K562 (cell line): ENCODE results near the gene BAHD1. TPM values are rescaled to one million over a fixed set of nuclear protein-coding genes. Genes with fewer than 3 reads are reported as not detected.

Experiments used
- ARID2 ChIP-seq: fragments of 450-650 bp; IDR thresholded peaks from 2 replicates; pipeline ENCODE4 v1.6.1; 2017; ENCODE audit warnings: antibody characterized with exemption, mild to moderate bottlenecking
- CBX1 ChIP-seq: sonication (generic); IDR thresholded peaks from 2 replicates; pipeline ENCODE4 v1.6.1; 2016; ENCODE audit warnings: antibody characterized with exemption, low read depth, mild to moderate bottlenecking
- CREB1 ChIP-seq, 2 experiments: sonication (generic) in 1 of 2; formaldehyde crosslinking in 1 of 2; IDR thresholded peaks; 2 replicates each; pipeline versions ENCODE4 v1.6.1 to v1.8.0; 2012 to 2022; ENCODE audit warnings: inconsistent platforms in 1 of 2, mild to moderate bottlenecking in 1 of 2, missing genetic modification reagents in 1 of 2, moderate library complexity in 1 of 2
- FOXA3 ChIP-seq, 2 experiments: fragments of 450-650 bp in 1 of 2; sonication (generic) in 1 of 2; formaldehyde crosslinking; IDR thresholded peaks in 1 of 2; conservative IDR thresholded peaks in 1 of 2; 2 replicates each; pipeline versions ENCODE4 v1.4.0 to v1.8.0; 2020 to 2022; ENCODE audit warnings: mild to moderate bottlenecking in 2 of 2, missing genetic modification reagents in 1 of 2
- JUND ChIP-seq, 2 experiments: IDR thresholded peaks; 2 replicates in 1 of 2; 3 replicates in 1 of 2; pipeline ENCODE4 v1.6.1; 2011; ENCODE audit warnings: borderline replicate concordance in 2 of 2, low read depth in 2 of 2, low read length in 2 of 2, improper control_type of control experiment in 1 of 2, missing biosample characterization in 1 of 2, missing genetic modification characterization in 1 of 2, missing genetic modification reagents in 1 of 2
- KDM1A ChIP-seq, 2 experiments: fragments of 450-650 bp; IDR thresholded peaks; 2 replicates each; pipeline ENCODE4 v1.6.1; 2016; ENCODE audit warnings: mild to moderate bottlenecking in 2 of 2
- MEIS2 ChIP-seq: fragments of 450-650 bp; IDR thresholded peaks from 2 replicates; pipeline ENCODE4 v1.6.1; 2014; ENCODE audit warnings: mild to moderate bottlenecking; ENCODE audit not compliant: partially characterized antibody
- MTF1 ChIP-seq: fragments of 250-450 bp; sonication (Bioruptor Pico); IDR thresholded peaks from 2 replicates; pipeline ENCODE4 v1.9.0; 2021; ENCODE audit warnings: moderate library complexity, mild to moderate bottlenecking, inconsistent platforms, borderline replicate concordance
- PHB ChIP-seq: fragments of 250-450 bp; sonication (Bioruptor Pico); IDR thresholded peaks from 2 replicates; pipeline ENCODE4 v1.5.0; 2021
- SREBF1 ChIP-seq: fragments of 150-350 bp; IDR thresholded peaks from 2 replicates; pipeline ENCODE4 v1.6.1; 2014; ENCODE audit warnings: antibody characterized with exemption, low read depth, low read length, borderline replicate concordance
- VEZF1 ChIP-seq: fragments of 200-800 bp; sonication (Bioruptor generic); IDR thresholded peaks from 2 replicates; pipeline ENCODE4 v1.6.1; 2017; ENCODE audit warnings: missing genetic modification characterization, missing compliant biosample characterization
- polyA plus RNA-seq, 8 experiments: library from polyadenylated mRNA; depleted of rRNA in 4 of 8; stranded (reverse) in 5 of 8; unstranded in 3 of 8; fragments of >200 nt; fragmentation: Nextera tagmentation in 2 of 8; fragmentation: Illumina TruSeq in 1 of 8; extraction: Ambion mirVana in 2 of 8; extraction: Trizol in 1 of 8; gene quantifications; 2 replicates each; pipeline versions ENCODE4 v1.2.1 to v1.2.3, GENCODE V29; 2011 to 2014; ENCODE audit warnings: inconsistent platforms in 1 of 8, missing spikeins in 1 of 8
- total RNA-seq, 7 experiments: library from RNA; depleted of rRNA in 6 of 7; stranded (reverse); fragments of >200 nt in 6 of 7; fragmentation: Illumina TruSeq in 2 of 7; extraction: Trizol in 2 of 7; gene quantifications; 2 replicates each; pipeline versions ENCODE4 v1.2.1 to v1.2.3, GENCODE V29; 2011 to 2021; ENCODE audit warnings: low replicate concordance in 1 of 7
- TF ChIP-seq, protein P1 (sequence below), 2 experiments: fragments of 450-650 bp; formaldehyde crosslinking in 1 of 2; IDR thresholded peaks; 2 replicates each; pipeline versions ENCODE4 v1.4.0 to v1.6.1; 2014 to 2020; ENCODE audit warnings: mild to moderate bottlenecking in 2 of 2, borderline replicate concordance in 1 of 2, low read depth in 1 of 2
- TF ChIP-seq, protein P2 (sequence below): fragments of 450-650 bp; IDR thresholded peaks from 2 replicates; pipeline ENCODE4 v1.6.1; 2016; ENCODE audit warnings: missing biosample characterization, missing genetic modification characterization

The BAHD1 gene
- total and polyA plus RNA-seq, 9 of the 15 experiments (the other 6 are each of a cell fraction or from before 2014, with no cell fraction given) = 0.55 to 38.5 (median 11.5) TPM

DNA sequence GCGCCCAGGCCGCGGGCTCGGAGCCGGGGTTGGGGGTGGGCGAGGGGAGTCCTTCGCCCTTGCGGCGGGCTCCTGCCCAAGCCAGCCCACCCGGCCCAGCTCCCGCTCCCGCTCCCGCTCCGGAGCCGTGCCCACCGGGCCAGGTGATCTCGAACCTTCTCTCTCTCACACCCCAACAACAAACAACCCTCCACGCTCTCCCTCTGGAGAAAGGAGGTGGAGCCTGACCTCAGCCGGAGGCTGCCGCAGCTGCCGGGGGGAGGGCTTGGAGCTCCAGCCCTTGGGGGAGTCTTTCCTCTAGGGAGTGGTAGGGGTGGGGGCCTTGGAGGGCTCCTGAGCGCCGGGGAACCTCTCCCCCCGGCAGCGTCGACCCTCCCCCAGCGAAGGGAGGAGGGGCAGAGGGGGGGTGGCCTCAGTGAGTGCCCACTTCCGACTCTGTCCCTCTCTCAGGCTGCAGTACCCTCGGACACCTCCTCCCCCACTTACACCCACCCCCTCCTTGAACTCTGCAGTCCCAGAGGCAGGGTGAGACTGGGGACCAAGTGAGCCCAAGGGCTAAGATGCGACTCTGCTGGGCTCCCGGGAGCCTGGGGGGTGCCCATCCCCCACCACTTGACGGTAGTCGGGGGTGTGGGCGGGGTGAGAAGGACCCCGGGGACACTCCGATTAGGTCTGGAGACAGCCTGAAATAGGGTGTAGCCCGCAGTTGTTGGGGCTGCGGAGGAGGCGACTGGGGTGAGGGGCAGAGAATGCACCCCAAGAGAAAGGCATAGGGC is 4.4 kb upstream of the BAHD1 start (continued):
- TF ChIP-seq MTF1 (CRISPR knock-in tag) (no peak), ARID2 (no peak), KDM1A (IDR thresholded peaks at IDR 0.05) (peak in 1 of 2 experiments; percentile 95; a peak in 2 of 4 replicates), MEIS2 (no peak), JUND (IDR thresholded peaks at IDR 0.05; ENCODE audit: borderline replicate concordance, low read depth, low read length) (no peak), JUND (tag; IDR thresholded peaks at IDR 0.05; ENCODE audit: borderline replicate concordance, low read depth, low read length) (no peak), CBX1 (no peak), SREBF1 (no peak), VEZF1 (peak; percentile 71), PHB (CRISPR knock-in tag) (no peak), FOXA3 (CRISPR knock-in tag; conservative IDR thresholded peaks at IDR 0.05 in 1 of 2, IDR thresholded peaks at IDR 0.05 in 1 of 2) (no peak), CREB1 (IDR thresholded peaks at IDR 0.05) (no peak), CREB1 (CRISPR knock-in tag; IDR thresholded peaks at IDR 0.05) (no peak)
- TF ChIP-seq, protein P1, sequence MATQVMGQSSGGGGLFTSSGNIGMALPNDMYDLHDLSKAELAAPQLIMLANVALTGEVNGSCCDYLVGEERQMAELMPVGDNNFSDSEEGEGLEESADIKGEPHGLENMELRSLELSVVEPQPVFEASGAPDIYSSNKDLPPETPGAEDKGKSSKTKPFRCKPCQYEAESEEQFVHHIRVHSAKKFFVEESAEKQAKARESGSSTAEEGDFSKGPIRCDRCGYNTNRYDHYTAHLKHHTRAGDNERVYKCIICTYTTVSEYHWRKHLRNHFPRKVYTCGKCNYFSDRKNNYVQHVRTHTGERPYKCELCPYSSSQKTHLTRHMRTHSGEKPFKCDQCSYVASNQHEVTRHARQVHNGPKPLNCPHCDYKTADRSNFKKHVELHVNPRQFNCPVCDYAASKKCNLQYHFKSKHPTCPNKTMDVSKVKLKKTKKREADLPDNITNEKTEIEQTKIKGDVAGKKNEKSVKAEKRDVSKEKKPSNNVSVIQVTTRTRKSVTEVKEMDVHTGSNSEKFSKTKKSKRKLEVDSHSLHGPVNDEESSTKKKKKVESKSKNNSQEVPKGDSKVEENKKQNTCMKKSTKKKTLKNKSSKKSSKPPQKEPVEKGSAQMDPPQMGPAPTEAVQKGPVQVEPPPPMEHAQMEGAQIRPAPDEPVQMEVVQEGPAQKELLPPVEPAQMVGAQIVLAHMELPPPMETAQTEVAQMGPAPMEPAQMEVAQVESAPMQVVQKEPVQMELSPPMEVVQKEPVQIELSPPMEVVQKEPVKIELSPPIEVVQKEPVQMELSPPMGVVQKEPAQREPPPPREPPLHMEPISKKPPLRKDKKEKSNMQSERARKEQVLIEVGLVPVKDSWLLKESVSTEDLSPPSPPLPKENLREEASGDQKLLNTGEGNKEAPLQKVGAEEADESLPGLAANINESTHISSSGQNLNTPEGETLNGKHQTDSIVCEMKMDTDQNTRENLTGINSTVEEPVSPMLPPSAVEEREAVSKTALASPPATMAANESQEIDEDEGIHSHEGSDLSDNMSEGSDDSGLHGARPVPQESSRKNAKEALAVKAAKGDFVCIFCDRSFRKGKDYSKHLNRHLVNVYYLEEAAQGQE (IDR thresholded peaks at IDR 0.05; ENCODE audit: borderline replicate concordance) = no peak
- TF ChIP-seq, protein P1 (CRISPR knock-in tag; IDR thresholded peaks at IDR 0.05; ENCODE audit: low read depth) = no peak
- TF ChIP-seq, protein P2, sequence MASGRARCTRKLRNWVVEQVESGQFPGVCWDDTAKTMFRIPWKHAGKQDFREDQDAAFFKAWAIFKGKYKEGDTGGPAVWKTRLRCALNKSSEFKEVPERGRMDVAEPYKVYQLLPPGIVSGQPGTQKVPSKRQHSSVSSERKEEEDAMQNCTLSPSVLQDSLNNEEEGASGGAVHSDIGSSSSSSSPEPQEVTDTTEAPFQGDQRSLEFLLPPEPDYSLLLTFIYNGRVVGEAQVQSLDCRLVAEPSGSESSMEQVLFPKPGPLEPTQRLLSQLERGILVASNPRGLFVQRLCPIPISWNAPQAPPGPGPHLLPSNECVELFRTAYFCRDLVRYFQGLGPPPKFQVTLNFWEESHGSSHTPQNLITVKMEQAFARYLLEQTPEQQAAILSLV (tag) = no peak
